Upper lobe of right lung (tissue), 1 donor: ENCODE results near the gene OR13A1. TPM values are rescaled to one million over a fixed set of nuclear protein-coding genes. Genes with fewer than 3 reads are reported as not detected.
"Not testable (repeated sequence)": the region's sequence is repeated elsewhere in the genome, so short reads cannot be mapped to it uniquely, and the experiment has no call there.

Experiments
- ATAC-seq: fragments of 200-7000 bp; cut with Tn5 transposase; one replicate; pipeline ENCODE4 v1.9.1; 2020; ENCODE audit warnings: mild to moderate bottlenecking, moderate library complexity
- DNase-seq: peaks from one replicate; pipeline ENCODE4 v3.0.0-alpha.2; 2020
- H3K27ac ChIP-seq: fragments of 200-600 bp; one replicate; pipeline ENCODE4 v1.8.0; 2022
- H3K27me3 ChIP-seq: fragments of 200-600 bp; one replicate; pipeline ENCODE4 v1.8.0; 2022; ENCODE audit warnings: mild to moderate bottlenecking
- H3K36me3 ChIP-seq: fragments of 200-600 bp; one replicate; pipeline ENCODE4 v1.8.0; 2022
- H3K4me1 ChIP-seq: fragments of 200-600 bp; one replicate; pipeline ENCODE4 v1.8.0; 2022
- H3K4me3 ChIP-seq: fragments of 200-600 bp; one replicate; pipeline ENCODE4 v1.8.0; 2022; ENCODE audit warnings: mild to moderate bottlenecking
- H3K9me3 ChIP-seq: fragments of 200-600 bp; one replicate; pipeline ENCODE4 v1.8.0; 2022
- intact Hi-C: fragments of 100-400 bp; cut with DNase I; formaldehyde crosslinking; loops from one replicate; pipeline ENCODE4 v1.11.0; 2022
- total RNA-seq: library from RNA; stranded (reverse); fragmentation: NEBNext Ultra II Directional; extraction: Animal tissue kit (Norgen Biotek cat#: 25700); gene quantifications from one replicate; pipeline ENCODE4 v1.2.1, GENCODE V29; 2021
- TF ChIP-seq, protein P1 (sequence below): fragments of 200-600 bp; IDR thresholded peaks from one replicate; pipeline ENCODE4 v1.8.0; 2022; ENCODE audit warnings: antibody characterized with exemption
- donor health status: DM: no; HTN: yes; CAD: no; lungs with severe emphysema.

Gene OR13A1
- total RNA-seq, 1 donor from 2014 or later, result not detected

DNA sequence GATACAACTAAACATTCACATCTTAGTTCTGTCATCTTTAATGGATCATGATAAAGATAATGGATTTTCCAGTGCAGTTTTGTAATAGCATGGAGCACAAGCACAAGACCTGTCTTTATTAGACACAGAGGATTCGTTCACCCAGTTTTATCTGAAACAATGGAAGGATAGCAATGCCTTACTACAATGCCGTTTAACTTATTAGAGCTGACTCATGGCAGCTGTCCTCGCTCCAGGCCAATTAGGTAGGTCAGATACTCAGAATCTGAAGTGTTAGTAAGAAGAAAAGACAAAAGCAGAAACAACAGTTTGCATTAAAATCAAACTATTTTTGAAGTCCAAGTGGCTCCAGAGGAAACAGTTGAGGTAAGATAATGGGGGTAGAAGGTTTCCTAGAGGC is 12.8 kb downstream of the OR13A1 start:
- intact Hi-C loops, result no loop called here
- DNase-seq (no peak), ATAC-seq (no peak)
- Histone ChIP-seq H3K27ac (no peak overlapping the region), H3K27me3 (peaks cover 13% of the 10 kb centered on the region), H3K9me3 (no peaks in the 10 kb centered on the region), H3K4me1 (no peaks in the 10 kb centered on the region), H3K4me3 (no peak overlapping the region), H3K36me3 (no peaks in the 10 kb centered on the region)
- TF ChIP-seq, protein P1, sequence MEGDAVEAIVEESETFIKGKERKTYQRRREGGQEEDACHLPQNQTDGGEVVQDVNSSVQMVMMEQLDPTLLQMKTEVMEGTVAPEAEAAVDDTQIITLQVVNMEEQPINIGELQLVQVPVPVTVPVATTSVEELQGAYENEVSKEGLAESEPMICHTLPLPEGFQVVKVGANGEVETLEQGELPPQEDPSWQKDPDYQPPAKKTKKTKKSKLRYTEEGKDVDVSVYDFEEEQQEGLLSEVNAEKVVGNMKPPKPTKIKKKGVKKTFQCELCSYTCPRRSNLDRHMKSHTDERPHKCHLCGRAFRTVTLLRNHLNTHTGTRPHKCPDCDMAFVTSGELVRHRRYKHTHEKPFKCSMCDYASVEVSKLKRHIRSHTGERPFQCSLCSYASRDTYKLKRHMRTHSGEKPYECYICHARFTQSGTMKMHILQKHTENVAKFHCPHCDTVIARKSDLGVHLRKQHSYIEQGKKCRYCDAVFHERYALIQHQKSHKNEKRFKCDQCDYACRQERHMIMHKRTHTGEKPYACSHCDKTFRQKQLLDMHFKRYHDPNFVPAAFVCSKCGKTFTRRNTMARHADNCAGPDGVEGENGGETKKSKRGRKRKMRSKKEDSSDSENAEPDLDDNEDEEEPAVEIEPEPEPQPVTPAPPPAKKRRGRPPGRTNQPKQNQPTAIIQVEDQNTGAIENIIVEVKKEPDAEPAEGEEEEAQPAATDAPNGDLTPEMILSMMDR, result no peak

DNA sequence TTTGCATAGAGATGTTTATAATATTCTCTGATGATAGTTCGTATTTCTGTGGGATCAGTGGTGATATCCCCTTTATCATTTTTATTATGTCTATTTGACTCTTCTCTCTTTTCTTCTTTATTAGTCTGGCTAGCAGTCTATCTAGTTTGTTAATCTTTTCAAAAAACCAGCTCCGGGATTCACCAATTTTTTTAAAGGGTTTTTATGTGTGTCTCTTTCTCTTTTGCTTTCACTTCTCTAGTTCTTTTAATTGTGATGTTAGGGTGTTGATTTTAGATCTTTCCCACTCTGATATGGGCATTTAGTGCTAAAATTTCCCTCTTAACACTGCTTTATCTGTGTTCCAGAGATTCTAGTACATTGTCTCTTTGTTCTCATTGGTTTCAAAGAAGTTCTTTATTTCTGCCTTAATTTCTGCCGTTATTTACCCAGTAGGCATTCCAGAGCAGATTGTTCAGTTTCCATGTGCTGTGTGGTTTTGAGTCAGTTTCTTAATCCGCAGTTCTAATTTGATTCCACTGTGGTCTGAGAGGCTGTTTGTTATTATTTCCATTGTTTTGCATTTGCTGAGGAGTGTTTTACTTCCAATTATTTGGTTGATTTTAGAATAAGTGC is 17.0 kb downstream of the OR13A1 start:
- ATAC-seq, H3K9me3 ChIP-seq, H3K4me1 ChIP-seq, intact Hi-C loops, H3K36me3 ChIP-seq, H3K4me3 ChIP-seq, H3K27ac ChIP-seq, DNase-seq: not testable (repeated sequence)
- peaks cover 13% of the 10 kb centered on the region for H3K27me3 ChIP-seq

GRCh38 chr10:45294681-45295080 is 20.7 kb downstream of the OR13A1 start:
- intact Hi-C loops, result no loop called here
- Histone ChIP-seq H3K4me1 (no peaks in the 10 kb centered on the region), H3K9me3 (no peaks in the 10 kb centered on the region), H3K27ac (no peak overlapping the region), H3K27me3 (no peaks in the 10 kb centered on the region), H3K4me3 (no peak overlapping the region), H3K36me3 (no peaks in the 10 kb centered on the region)
- TF ChIP-seq, protein P1, result no peak
- ATAC-seq (no peak), DNase-seq (no peak)

DNA sequence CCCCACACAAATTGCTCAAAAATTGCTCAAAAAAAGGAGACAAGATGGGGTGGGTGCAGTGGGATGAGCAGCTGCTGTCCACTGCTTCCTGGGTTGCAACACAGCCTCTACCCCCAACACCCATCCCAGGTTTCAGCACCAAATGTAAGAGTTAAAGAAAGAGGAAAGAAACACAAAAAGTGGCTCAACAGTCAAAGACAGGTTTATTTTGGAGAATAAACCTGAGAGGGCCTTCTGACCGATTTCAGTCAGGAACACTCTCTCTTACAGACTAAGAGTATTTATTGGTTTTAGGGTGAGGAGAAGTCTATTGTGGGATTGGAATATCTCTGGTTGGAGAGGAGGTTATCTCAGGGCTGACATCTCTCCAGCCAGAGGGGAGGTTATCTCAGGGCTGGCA is 28.4 kb downstream of the OR13A1 start:
- H3K36me3 ChIP-seq, result no peaks in the 10 kb centered on the region
- DNase-seq, result no peak
- H3K4me3 ChIP-seq, result no peak overlapping the region
- intact Hi-C loops, result no loop called here
- no peaks in the 10 kb centered on the region for H3K27me3 ChIP-seq
- TF ChIP-seq, protein P1, result no peak
- no peak overlapping the region for H3K27ac ChIP-seq
- no peaks in the 10 kb centered on the region for H3K4me1 ChIP-seq
- ATAC-seq, result no peak
- no peaks in the 10 kb centered on the region for H3K9me3 ChIP-seq

- DNase-seq, result no peak
- Histone ChIP-seq H3K4me3 (no peak overlapping the region), H3K4me1 (no peaks in the 10 kb centered on the region), H3K36me3 (no peaks in the 10 kb centered on the region), H3K27ac (no peak overlapping the region), H3K27me3 (no peaks in the 10 kb centered on the region), H3K9me3 (no peaks in the 10 kb centered on the region)
- TF ChIP-seq, protein P1, result no peak
- no peak for ATAC-seq
- intact Hi-C loops, result no loop called here
Measured at GRCh38 chr10:45282061-45282460, 33.3 kb downstream of the OR13A1 start.

DNA sequence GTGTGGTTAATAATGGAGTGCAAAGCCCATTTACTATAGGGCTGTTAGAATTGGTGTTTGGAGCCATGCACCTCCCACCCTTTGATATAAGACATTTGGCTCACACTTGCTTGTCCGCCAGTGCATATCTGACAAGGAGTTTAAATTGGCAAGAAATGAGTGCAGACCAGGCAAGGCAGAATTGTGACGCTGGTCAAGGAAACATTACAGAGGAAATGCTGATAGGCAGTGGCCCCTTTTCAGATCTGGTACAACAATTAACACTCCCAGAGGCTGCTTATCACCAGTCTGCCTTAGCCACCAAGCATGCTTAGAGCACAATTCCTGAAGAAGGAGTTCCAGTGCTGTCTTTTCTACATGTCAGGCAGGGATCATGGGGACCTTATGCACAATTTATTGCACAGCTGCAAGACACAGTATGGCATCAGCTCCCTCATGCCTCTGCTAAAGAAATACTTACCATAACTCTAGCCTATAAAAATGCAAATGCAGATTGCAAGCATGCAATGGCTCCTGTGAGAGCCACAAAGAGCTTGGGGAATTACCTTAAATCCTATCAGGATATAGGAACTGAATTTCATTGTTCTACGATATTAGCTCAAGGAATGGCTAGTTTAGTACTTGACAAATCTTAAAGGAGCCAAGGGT is 35.2 kb downstream of the OR13A1 start:
- intact Hi-C loops, result no loop called here
- TF ChIP-seq, protein P1, result no peak
- Histone ChIP-seq H3K27me3 (no peaks in the 10 kb centered on the region), H3K9me3 (no peaks in the 10 kb centered on the region), H3K4me3 (no peak overlapping the region), H3K4me1 (no peaks in the 10 kb centered on the region), H3K36me3 (no peaks in the 10 kb centered on the region), H3K27ac (no peak overlapping the region)
- ATAC-seq (no peak), DNase-seq (no peak)
